Osteocyte (in vitro differentiated cells): Measurements from ENCODE around the gene BTF3. TPM values are rescaled to one million over a fixed set of nuclear protein-coding genes. Genes with fewer than 3 reads are reported as not detected.
"Not testable (repeated sequence)": the region's sequence is repeated elsewhere in the genome, so short reads cannot be mapped to it uniquely, and the experiment has no call there.

Source experiments
- DNase-seq: peaks from one replicate; pipeline ENCODE4 v3.0.0; 2021; ENCODE audit warnings: mixed read lengths; ENCODE audit not compliant: unreplicated experiment; ENCODE audit errors: extremely low spot score
- H3K27ac Mint-ChIP-seq: one replicate; pipeline ENCODE4 v1.8.0; 2021; ENCODE audit warnings: mild to moderate bottlenecking, mixed read lengths; ENCODE audit not compliant: unreplicated experiment
- H3K27me3 Mint-ChIP-seq: one replicate; pipeline ENCODE4 v1.8.0; 2021; ENCODE audit warnings: mixed read lengths; ENCODE audit not compliant: unreplicated experiment
- H3K36me3 Mint-ChIP-seq: one replicate; pipeline ENCODE4 v1.8.0; 2021; ENCODE audit warnings: mixed read lengths; ENCODE audit not compliant: unreplicated experiment
- H3K4me1 Mint-ChIP-seq: one replicate; pipeline ENCODE4 v1.8.0; 2021; ENCODE audit warnings: mixed read lengths; ENCODE audit not compliant: unreplicated experiment
- H3K4me3 Mint-ChIP-seq: one replicate; pipeline ENCODE4 v1.8.0; 2021; ENCODE audit warnings: mild to moderate bottlenecking, moderate library complexity, mixed read lengths; ENCODE audit not compliant: unreplicated experiment
- H3K9me3 Mint-ChIP-seq: one replicate; pipeline ENCODE4 v1.8.0; 2021; ENCODE audit warnings: mixed read lengths; ENCODE audit not compliant: unreplicated experiment
- CTCF ChIP-seq: fragments of 200-600 bp; sonication (generic); IDR thresholded peaks from 2 replicates; pipeline ENCODE4 v1.5.0; 2021; ENCODE audit warnings: antibody characterized with exemption, mild to moderate bottlenecking, moderate library complexity
- total RNA-seq: library from RNA; stranded (reverse); gene quantifications from 2 replicates; pipeline ENCODE4 v1.2.1, GENCODE V29; 2021

The BTF3 gene
- total RNA-seq, 1 donor from 2014 or later = 565 TPM

GRCh38 chr5:73460133-73460532 lies 38.1 kb upstream of the BTF3 start:
- peaks cover 9% of the 10 kb centered on the region for H3K4me1 Mint-ChIP-seq
- peaks cover 9% of the 10 kb centered on the region for H3K27me3 Mint-ChIP-seq
- no peak overlapping the region for H3K4me3 Mint-ChIP-seq
- no peaks in the 10 kb centered on the region for H3K9me3 Mint-ChIP-seq
- peak; percentile 13 for DNase-seq
- no peaks in the 10 kb centered on the region for H3K36me3 Mint-ChIP-seq
- no peak for TF ChIP-seq CTCF
- H3K27ac Mint-ChIP-seq = no peak overlapping the region

- H3K9me3 Mint-ChIP-seq = no peaks in the 10 kb centered on the region
- peaks cover 9% of the 10 kb centered on the region for H3K4me1 Mint-ChIP-seq
- H3K27ac Mint-ChIP-seq = no peak overlapping the region
- H3K4me3 Mint-ChIP-seq = no peak overlapping the region
- peaks cover 21% of the 10 kb centered on the region for H3K27me3 Mint-ChIP-seq
- TF ChIP-seq CTCF = no peak
- DNase-seq = peak; percentile 11
- H3K36me3 Mint-ChIP-seq = no peaks in the 10 kb centered on the region
Observed at GRCh38 chr5:73464016-73464745, 34.1 kb upstream of the BTF3 start.

GRCh38 chr5:73468638-73469037 lies 29.6 kb upstream of the BTF3 start:
- H3K36me3 Mint-ChIP-seq, H3K4me1 Mint-ChIP-seq, H3K27ac Mint-ChIP-seq, DNase-seq, H3K9me3 Mint-ChIP-seq, H3K4me3 Mint-ChIP-seq: not testable (repeated sequence)
- peaks cover 21% of the 10 kb centered on the region for H3K27me3 Mint-ChIP-seq

- no peaks in the 10 kb centered on the region for H3K4me1 Mint-ChIP-seq
- no peak overlapping the region for H3K27ac Mint-ChIP-seq
- H3K9me3 Mint-ChIP-seq = no peaks in the 10 kb centered on the region
- peak; percentile 64 for DNase-seq
- H3K27me3 Mint-ChIP-seq = peaks cover 16% of the 10 kb centered on the region
- H3K36me3 Mint-ChIP-seq = no peaks in the 10 kb centered on the region
- no peak overlapping the region for H3K4me3 Mint-ChIP-seq
- TF ChIP-seq CTCF = no peak
Observed at GRCh38 chr5:73469878-73470277, 28.4 kb upstream of the BTF3 start.

- Mint-ChIP-seq H3K4me3 (no peak overlapping the region), H3K27me3 (peaks cover 4% of the 10 kb centered on the region), H3K4me1 (no peaks in the 10 kb centered on the region), H3K27ac (no peak overlapping the region), H3K36me3 (no peaks in the 10 kb centered on the region), H3K9me3 (no peaks in the 10 kb centered on the region)
- no peak for TF ChIP-seq CTCF
- DNase-seq = peak; percentile 48
Observed at GRCh38 chr5:73471654-73472053, 26.6 kb upstream of the BTF3 start.
